PC-3 (cell line): ENCODE measurements around the gene ZBTB45. TPM values are rescaled to one million over a fixed set of nuclear protein-coding genes. Genes with fewer than 3 reads are reported as not detected.

ENCODE experiments used
- ATAC-seq: fragments of 200-7000 bp; cut with Tn5 transposase; 2 replicates; pipeline ENCODE4 v1.9.1; 2020; ENCODE audit warnings: mild to moderate bottlenecking, moderate library complexity
- BruUV-seq: library from RNA; stranded (reverse); fragments of 400-500 nt; replicated peaks from 2 replicates; lab custom pipeline; 2021; lab: Mats Ljungman, UMichigan
- CTCF ChIA-PET: fragments of 300-600 bp; sonication (Branson Sonifier 250); formaldehyde crosslinking; loops from one replicate; lab custom pipeline; 2022; ENCODE audit warnings: antibody characterized with exemption; lab: Charles Lee
- POLR2A ChIA-PET: fragments of 300-600 bp; sonication (Branson Sonifier 250); formaldehyde crosslinking; loops from one replicate; lab custom pipeline; 2022; ENCODE audit warnings: antibody characterized with exemption; ENCODE audit not compliant: unreplicated experiment; lab: Charles Lee
- DNase-seq: peaks from one replicate; pipeline ENCODE4 v3.0.0-alpha.2; 2015
- H2AFZ ChIP-seq: fragments of 300-600 bp; sonication (generic); 2 replicates; pipeline ENCODE4 v1.6.0; 2016; ENCODE audit warnings: antibody characterized with exemption, low read length
- H3F3A ChIP-seq: fragments of 300-600 bp; sonication (generic); one replicate; pipeline ENCODE4 v1.6.0; 2017; ENCODE audit warnings: antibody characterized with exemption, low read length, control low read depth, mild to moderate bottlenecking; ENCODE audit not compliant: unreplicated experiment
- H3K27ac ChIP-seq: fragments of 300-600 bp; sonication (generic); 2 replicates; pipeline ENCODE4 v1.5.1; 2016; ENCODE audit warnings: mild to moderate bottlenecking, low read length
- H3K27me3 ChIP-seq: fragments of 300-600 bp; sonication (generic); 2 replicates; pipeline ENCODE4 v1.6.1; 2016; ENCODE audit warnings: low read length, mixed read lengths
- H3K36me3 ChIP-seq: fragments of 300-600 bp; sonication (generic); 2 replicates; pipeline ENCODE4 v1.6.1; 2016; ENCODE audit warnings: low read depth, mixed run types, low read length, mixed read lengths
- H3K4me1 ChIP-seq: fragments of 300-600 bp; sonication (generic); 2 replicates; pipeline ENCODE4 v1.5.1; 2016; ENCODE audit warnings: low read length; ENCODE audit not compliant: insufficient read depth
- H3K4me2 ChIP-seq: fragments of 300-600 bp; sonication (generic); 2 replicates; pipeline ENCODE4 v1.6.0; 2016; ENCODE audit warnings: low read length
- H3K4me3 ChIP-seq: fragments of 300-600 bp; sonication (generic); 2 replicates; pipeline ENCODE4 v1.5.1; 2016; ENCODE audit warnings: mild to moderate bottlenecking, low read length, mixed read lengths
- H3K79me2 ChIP-seq: fragments of 300-600 bp; sonication (generic); 2 replicates; pipeline ENCODE4 v1.6.1; 2017; ENCODE audit warnings: low read length, mixed read lengths
- H3K9ac ChIP-seq: fragments of 300-600 bp; sonication (generic); 2 replicates; pipeline ENCODE4 v1.6.0; 2016; ENCODE audit warnings: mild to moderate bottlenecking, low read length
- H3K9me2 ChIP-seq: fragments of 300-600 bp; sonication (generic); replicated peaks from 2 replicates; pipeline ENCODE4 v1.6.1; 2016; ENCODE audit warnings: mixed run types, low read length, mixed read lengths
- H3K9me3 ChIP-seq: fragments of 300-600 bp; sonication (generic); 2 replicates; pipeline ENCODE4 v1.6.1; 2016; ENCODE audit warnings: low read length, mixed read lengths
- H4K20me1 ChIP-seq: fragments of 300-600 bp; sonication (generic); 2 replicates; pipeline ENCODE4 v1.6.1; 2016; ENCODE audit warnings: low read length, mixed read lengths
- EZH2 ChIP-seq: fragments of 300-600 bp; sonication (generic); IDR thresholded peaks from one replicate; pipeline ENCODE4 v1.6.1; 2017; ENCODE audit warnings: antibody characterized with exemption, mild to moderate bottlenecking, low read length; ENCODE audit not compliant: unreplicated experiment
- EZH2phosphoT487 ChIP-seq: fragments of 300-600 bp; sonication (generic); IDR thresholded peaks from 2 replicates; pipeline ENCODE4 v1.6.1; 2018; ENCODE audit warnings: mild to moderate bottlenecking, antibody characterized with exemption, low read length, borderline replicate concordance
- intact Hi-C: fragments of 100-400 bp; cut with micrococcal nuclease; formaldehyde crosslinking; loops from 2 replicates; pipeline ENCODE4 v1.9.0; 2023
- total RNA-seq: library from RNA; depleted of rRNA; stranded (reverse); fragments of >200 nt; gene quantifications from 2 replicates; pipeline ENCODE4 v1.2.3, GENCODE V29; 2014
- TF ChIP-seq, protein P1 (sequence below): fragments of 300-600 bp; sonication (generic); conservative IDR thresholded peaks from 2 replicates; pipeline ENCODE4 v1.5.1; 2017; ENCODE audit warnings: antibody characterized with exemption, low read depth, mild to moderate bottlenecking, low read length

Gene ZBTB45
- total RNA-seq, 1 experiment from 2014 or later: 14.0 TPM

DNA sequence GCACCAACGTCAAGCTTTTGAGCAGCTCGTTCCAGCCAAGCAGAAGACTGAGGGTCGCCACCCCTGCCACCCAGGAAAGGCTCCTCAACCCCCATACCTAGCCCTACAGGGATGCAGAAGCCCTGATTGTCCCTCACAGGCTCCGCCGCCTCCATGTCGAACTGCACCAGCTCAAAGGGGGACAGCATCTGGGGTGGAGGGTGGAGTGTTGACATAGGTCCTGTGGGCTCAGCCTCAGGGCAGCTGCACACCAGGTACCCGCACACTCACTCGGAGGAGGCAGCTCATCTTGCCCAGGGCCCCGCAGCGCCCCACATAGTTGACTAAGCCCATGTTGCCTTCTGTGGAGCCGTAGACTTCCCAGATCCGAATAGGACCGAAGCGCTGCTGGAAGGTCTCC lies 19.4 kb downstream of the ZBTB45 start:
- H3K4me1 ChIP-seq: peaks cover 21% of the 10 kb centered on the region
- no peak overlapping the region for H3K4me3 ChIP-seq
- intact Hi-C loops: no loop called here
- H3K9me2 ChIP-seq: no peaks in the 10 kb centered on the region
- no peak overlapping the region for H3K27ac ChIP-seq
- H3K4me2 ChIP-seq: no peak overlapping the region
- H3F3A ChIP-seq: no peaks in the 10 kb centered on the region
- no peak overlapping the region for H3K9ac ChIP-seq
- no peaks in the 10 kb centered on the region for H3K9me3 ChIP-seq
- ChIA-PET POLR2A (no interaction called here), CTCF (interaction anchor here (0.6 kb wide), 1 partner anchor 81 kb away, joined by 3 read pairs; no protein-coding TSS in a partner anchor)
- TF ChIP-seq, protein P1, sequence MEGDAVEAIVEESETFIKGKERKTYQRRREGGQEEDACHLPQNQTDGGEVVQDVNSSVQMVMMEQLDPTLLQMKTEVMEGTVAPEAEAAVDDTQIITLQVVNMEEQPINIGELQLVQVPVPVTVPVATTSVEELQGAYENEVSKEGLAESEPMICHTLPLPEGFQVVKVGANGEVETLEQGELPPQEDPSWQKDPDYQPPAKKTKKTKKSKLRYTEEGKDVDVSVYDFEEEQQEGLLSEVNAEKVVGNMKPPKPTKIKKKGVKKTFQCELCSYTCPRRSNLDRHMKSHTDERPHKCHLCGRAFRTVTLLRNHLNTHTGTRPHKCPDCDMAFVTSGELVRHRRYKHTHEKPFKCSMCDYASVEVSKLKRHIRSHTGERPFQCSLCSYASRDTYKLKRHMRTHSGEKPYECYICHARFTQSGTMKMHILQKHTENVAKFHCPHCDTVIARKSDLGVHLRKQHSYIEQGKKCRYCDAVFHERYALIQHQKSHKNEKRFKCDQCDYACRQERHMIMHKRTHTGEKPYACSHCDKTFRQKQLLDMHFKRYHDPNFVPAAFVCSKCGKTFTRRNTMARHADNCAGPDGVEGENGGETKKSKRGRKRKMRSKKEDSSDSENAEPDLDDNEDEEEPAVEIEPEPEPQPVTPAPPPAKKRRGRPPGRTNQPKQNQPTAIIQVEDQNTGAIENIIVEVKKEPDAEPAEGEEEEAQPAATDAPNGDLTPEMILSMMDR: no peak
- no peak for TF ChIP-seq EZH2phosphoT487
- TF ChIP-seq EZH2: no peak
- no peaks in the 10 kb centered on the region for H3K27me3 ChIP-seq
- peaks cover 26% of the 10 kb centered on the region for H3K79me2 ChIP-seq
- DNase-seq (no peak), ATAC-seq (no peak)
- H4K20me1 ChIP-seq: no peaks in the 10 kb centered on the region
- BruUV-seq: no TSS peak
- no peak overlapping the region for H2AFZ ChIP-seq
- H3K36me3 ChIP-seq: no peaks in the 10 kb centered on the region

DNA sequence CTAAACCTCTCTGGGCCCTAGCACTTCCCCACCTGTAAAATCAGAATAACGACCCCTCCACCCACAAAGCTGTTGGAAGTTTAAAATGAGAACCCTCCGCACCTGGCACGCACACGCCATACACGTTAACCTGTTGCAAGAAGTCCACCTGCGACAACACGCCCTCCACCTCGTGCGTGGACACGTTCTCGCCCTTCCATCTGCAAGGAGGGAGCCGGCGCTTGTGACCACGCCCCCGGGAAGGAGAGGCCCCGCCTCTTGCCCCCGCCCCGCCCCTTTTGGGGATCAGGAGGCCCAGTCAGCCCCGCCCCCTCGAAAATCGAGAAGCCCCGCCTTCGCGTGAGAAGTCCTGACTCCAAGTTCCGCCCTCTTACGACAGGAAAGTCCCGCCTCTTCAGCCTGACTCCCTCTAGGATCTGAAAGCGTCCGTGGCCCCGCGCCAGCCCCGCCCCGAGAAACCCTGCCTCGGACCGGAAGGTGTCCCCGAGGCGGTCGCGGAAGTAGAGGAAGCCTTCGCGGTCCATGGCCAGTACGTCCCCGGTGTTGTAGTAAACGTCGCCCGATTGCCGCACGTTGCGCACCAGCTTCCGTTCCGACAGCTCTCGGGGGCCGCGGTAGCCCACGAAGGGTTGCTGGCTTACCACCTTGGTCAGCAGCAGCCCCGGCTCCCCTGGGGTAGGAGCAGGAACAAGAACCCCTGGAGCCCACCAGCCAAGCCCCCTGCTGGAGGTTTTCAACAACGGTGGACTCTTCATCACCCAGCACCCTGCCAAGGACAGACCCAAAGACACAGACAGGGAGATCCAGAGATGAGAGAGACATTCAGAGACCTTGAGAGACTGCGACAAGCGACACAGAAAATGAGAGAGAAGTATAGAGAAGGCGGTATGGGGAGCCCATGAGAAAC lies 20.3 kb downstream of the ZBTB45 start:
- no peak for TF ChIP-seq EZH2phosphoT487
- TF ChIP-seq, protein P1: 0 out of 2 replicates have a peak, but pooled peaks have one; percentile 28
- H3K4me2 ChIP-seq: peak overlapping the region; percentile 85
- H3K27ac ChIP-seq: peak overlapping the region; percentile 29
- CTCF ChIA-PET: interaction anchor here (0.6 kb wide), 1 partner anchor 127 kb away, joined by 3 read pairs; no protein-coding TSS in a partner anchor
- no peaks in the 10 kb centered on the region for H3F3A ChIP-seq
- peak overlapping the region; percentile 77 for H3K9ac ChIP-seq
- H4K20me1 ChIP-seq: no peaks in the 10 kb centered on the region
- H3K79me2 ChIP-seq: peaks cover 32% of the 10 kb centered on the region
- peak overlapping the region; percentile 69 for H3K4me3 ChIP-seq
- H3K27me3 ChIP-seq: no peaks in the 10 kb centered on the region
- DNase-seq (peak; percentile 100), ATAC-seq (peak; percentile 98)
- H2AFZ ChIP-seq: peak overlapping the region; percentile 97
- TSS peak; percentile 93 for BruUV-seq
- H3K9me3 ChIP-seq: no peaks in the 10 kb centered on the region
- H3K36me3 ChIP-seq: no peaks in the 10 kb centered on the region
- H3K4me1 ChIP-seq: peaks cover 21% of the 10 kb centered on the region
- intact Hi-C loops: loop anchor here (1.0 kb wide), 2 partner anchors 20 to 60 kb away; partner anchors contain the start of gene ZBTB45
- H3K9me2 ChIP-seq: no peaks in the 10 kb centered on the region
- POLR2A ChIA-PET: no interaction called here
